Endothelial cell of umbilical vein (primary cell): ENCODE data around the gene RGP1. TPM values are rescaled to one million over a fixed set of nuclear protein-coding genes. Genes with fewer than 3 reads are reported as not detected.
A peak's percentile ranks its signal among the peaks of the same experiment; 100 is the strongest.

ENCODE experiments used
- BruUV-seq: library from RNA; stranded (reverse); fragments of 400-500 nt; replicated peaks from 2 replicates; lab custom pipeline; 2021; lab: Mats Ljungman, UMichigan
- CTCF ChIA-PET: fragments of 300-600, 350-600 bp; sonication (Branson Sonifier 250); formaldehyde crosslinking; loops from one replicate; lab custom pipeline; 2021; ENCODE audit warnings: antibody characterized with exemption, inconsistent platforms; lab: Charles Lee
- POLR2A ChIA-PET: fragments of 300-600, 350-600 bp; sonication (Branson Sonifier 250); formaldehyde crosslinking; loops from one replicate; lab custom pipeline; 2021; ENCODE audit warnings: antibody characterized with exemption, inconsistent platforms; lab: Charles Lee
- DNase-seq: peaks from one replicate; pipeline ENCODE4 v3.0.0-alpha.2; 2011; ENCODE audit warnings: low read depth, low spot score
- FAIRE-seq: peaks from 2 replicates; lab custom pipeline; 2011; peaks lifted over from hg19 to GRCh38; lab: Jason Lieb, UNC
- H2AFZ ChIP-seq: 2 replicates; pipeline ENCODE4 v1.6.0; 2012; ENCODE audit warnings: low read depth, low read length, control low read depth, inconsistent platforms
- H3K27ac ChIP-seq: 2 replicates; pipeline ENCODE4 v1.5.1; 2011; ENCODE audit warnings: low read depth, mild to moderate bottlenecking, control low read depth, low read length, moderate library complexity; ENCODE audit not compliant: insufficient read depth
- H3K27me3 ChIP-seq, 2 experiments: 2 replicates each; pipeline versions ENCODE4 v1.6.0 to v1.6.1; 2011; ENCODE audit warnings: low read length in 2 of 2, mixed read lengths in 1 of 2; ENCODE audit not compliant: control insufficient read depth in 2 of 2, insufficient read depth in 2 of 2
- H3K36me3 ChIP-seq, 2 experiments: 2 replicates in 1 of 2; 3 replicates in 1 of 2; pipeline ENCODE4 v1.5.1; 2011; ENCODE audit warnings: low read length in 2 of 2, mild to moderate bottlenecking in 1 of 2, moderate library complexity in 1 of 2; ENCODE audit not compliant: control insufficient read depth in 2 of 2, insufficient read depth in 2 of 2; ENCODE audit errors: extremely low read depth in 1 of 2
- H3K4me1 ChIP-seq: 3 replicates; pipeline ENCODE4 v1.5.1; 2011; ENCODE audit warnings: mild to moderate bottlenecking, low read length; ENCODE audit not compliant: control insufficient read depth, insufficient read depth; ENCODE audit errors: extremely low read depth
- H3K4me2 ChIP-seq: 2 replicates; pipeline ENCODE4 v1.6.1; 2011; ENCODE audit warnings: low read length, control low read depth, mixed read lengths; ENCODE audit not compliant: insufficient read depth
- H3K4me3 ChIP-seq, 3 experiments: fragments of 200-600 bp in 1 of 3; sonication (generic), shearing (Covaris generic) in 1 of 3; replicated peaks in 1 of 3; 2 replicates each; pipeline ENCODE4 v1.5.1; 2011 to 2016; ENCODE audit warnings: control low read depth in 3 of 3, low read length in 3 of 3, mild to moderate bottlenecking in 2 of 3, inconsistent platforms in 1 of 3, low read depth in 1 of 3, moderate library complexity in 1 of 3; ENCODE audit not compliant: insufficient read depth in 1 of 3
- H3K79me2 ChIP-seq: 2 replicates; pipeline ENCODE4 v1.6.0; 2012; ENCODE audit warnings: low read length, inconsistent platforms; ENCODE audit not compliant: control insufficient read depth, insufficient read depth
- H3K9ac ChIP-seq: replicated peaks from 2 replicates; pipeline ENCODE3; 2011; ENCODE audit warnings: low read length, control low read depth; ENCODE audit not compliant: insufficient read depth; ENCODE audit errors: extremely low read depth
- H3K9me1 ChIP-seq: replicated peaks from 3 replicates; pipeline ENCODE4 v1.6.0; 2011; ENCODE audit warnings: mild to moderate bottlenecking, low read length; ENCODE audit not compliant: control insufficient read depth, insufficient read depth; ENCODE audit errors: extremely low read depth
- H3K9me3 ChIP-seq: replicated peaks from 2 replicates; pipeline ENCODE4 v1.5.1; 2012; ENCODE audit warnings: low read length, inconsistent platforms; ENCODE audit not compliant: control insufficient read depth, insufficient read depth
- H4K20me1 ChIP-seq: replicated peaks from 2 replicates; pipeline ENCODE3; 2011; ENCODE audit warnings: mild to moderate bottlenecking, low read length; ENCODE audit not compliant: control insufficient read depth, insufficient read depth; ENCODE audit errors: extremely low read depth
- CTCF ChIP-seq, 2 donors: IDR thresholded peaks; 1 replicate in 1 of 2; 2 replicates in 1 of 2; pipeline ENCODE4 v1.5.1; 2011; ENCODE audit warnings: low read length in 2 of 2, mild to moderate bottlenecking in 2 of 2, moderate library complexity in 2 of 2, control low read depth in 1 of 2, inconsistent platforms in 1 of 2, low read depth in 1 of 2; ENCODE audit not compliant: insufficient read depth in 1 of 2; ENCODE audit errors: extremely low read depth in 1 of 2
- EZH2 ChIP-seq: IDR thresholded peaks from 2 replicates; pipeline ENCODE4 v1.6.1; 2012; ENCODE audit warnings: borderline replicate concordance, low read depth, mild to moderate bottlenecking, moderate library complexity, low read length, inconsistent platforms; ENCODE audit not compliant: severe bottlenecking
- FOS ChIP-seq: IDR thresholded peaks from 2 replicates; pipeline ENCODE4 v1.6.1; 2011; ENCODE audit warnings: mild to moderate bottlenecking, low read length, moderate library complexity, borderline replicate concordance; ENCODE audit not compliant: insufficient read depth
- GATA2 ChIP-seq: IDR thresholded peaks from 2 replicates; pipeline ENCODE4 v1.7.0; 2011; ENCODE audit warnings: low read depth, mild to moderate bottlenecking, moderate library complexity, mixed read lengths, low read length; ENCODE audit not compliant: insufficient read length, insufficient read depth
- JUN ChIP-seq: IDR thresholded peaks from 2 replicates; pipeline ENCODE4 v1.6.1; 2011; ENCODE audit warnings: borderline replicate concordance, low read depth; ENCODE audit not compliant: insufficient read length, insufficient read depth
- MAX ChIP-seq: IDR thresholded peaks from 2 replicates; pipeline ENCODE4 v1.6.1; 2011; ENCODE audit not compliant: insufficient read depth, insufficient read length
- MYC ChIP-seq: IDR thresholded peaks from one replicate; pipeline ENCODE4 v1.6.1; 2011; ENCODE audit warnings: mild to moderate bottlenecking, low read depth, low read length
- POLR2A ChIP-seq: IDR thresholded peaks from 2 replicates; pipeline ENCODE4 v1.6.1; 2012; ENCODE audit warnings: low read depth, mild to moderate bottlenecking, control low read depth, low read length
- POLR2AphosphoS5 ChIP-seq: IDR thresholded peaks from 2 replicates; pipeline ENCODE4 v1.6.1; 2012; ENCODE audit warnings: low read depth, mild to moderate bottlenecking, control low read depth, low read length, moderate library complexity; ENCODE audit not compliant: insufficient read depth
- dilution Hi-C: fragments of 300-500 bp; cut with MboI; formaldehyde crosslinking; loops from one replicate; pipeline ENCODE4 v1.15.0; 2019; ENCODE audit warnings: low sequenced_read_pairs; ENCODE audit not compliant: extremely low pct_ligation_motif_present
- intact Hi-C: fragments of 100-400 bp; cut with micrococcal nuclease; formaldehyde crosslinking; loops from one replicate; pipeline ENCODE4 v1.10.0; 2022
- polyA plus RNA-seq, 4 experiments: library from polyadenylated mRNA; depleted of rRNA in 3 of 4; stranded (reverse) in 3 of 4; unstranded in 1 of 4; fragments of >200 nt; gene quantifications; 2 replicates each; pipeline versions ENCODE4 v1.2.1 to v1.2.3, GENCODE V29; 2011 to 2012; ENCODE audit warnings: missing spikeins in 1 of 4
- total RNA-seq: library from RNA; stranded (reverse); gene quantifications from 2 replicates; pipeline ENCODE4 v1.2.3, GENCODE V29; 2021

Gene RGP1
- total and polyA plus RNA-seq, 2 donors (not counting 3 experiments of a cell fraction or from before 2014, with no cell fraction given) = 15.0 to 29.0 TPM

- Histone ChIP-seq H4K20me1 (no peaks in the 10 kb centered on the region), H2AFZ (no peak overlapping the region), H3K4me3 (no peak overlapping the region), H3K9me1 (no peaks in the 10 kb centered on the region), H3K36me3 (no peaks in the 10 kb centered on the region), H3K4me1 (peaks cover 36% of the 10 kb centered on the region), H3K4me2 (peak overlapping the region; percentile 78), H3K79me2 (no peaks in the 10 kb centered on the region), H3K27me3 (no peaks in the 10 kb centered on the region), H3K9me3 (no peaks in the 10 kb centered on the region), H3K9ac (no peak overlapping the region), H3K27ac (no peak overlapping the region)
- dilution Hi-C loops (no loop called here), intact Hi-C loops (loop anchor here (1.0 to 2.0 kb wide), 2 partner anchors 12 to 15 kb away; no protein-coding TSS in a partner anchor)
- no TSS peak for BruUV-seq
- ChIA-PET CTCF (interaction anchor here (1.0 to 4.2 kb wide), 12 partner anchors 10 to 110 kb away, joined by 3 to 21 read pairs (median 6); partner anchors contain the start of genes GBA2, MSMP and RGP1), POLR2A (interaction anchor here (2.0 kb wide), 1 partner anchor 11 kb away, joined by 4 read pairs; no protein-coding TSS in a partner anchor)
- TF ChIP-seq EZH2 = no peak
- no peak for TF ChIP-seq GATA2
- TF ChIP-seq POLR2AphosphoS5 = no peak
- no peak for TF ChIP-seq CTCF (IDR thresholded peaks at IDR 0.05; ENCODE audit: extremely low read depth in 1 of 2, insufficient read depth in 1 of 2, low read depth in 1 of 2, low read length in 2 of 2)
- TF ChIP-seq FOS = no peak
- TF ChIP-seq JUN = no peak
- no peak for TF ChIP-seq POLR2A
- no peak for TF ChIP-seq MAX
- TF ChIP-seq MYC = no peak
- no peak for FAIRE-seq
- DNase-seq = no peak
These were observed 22.9 kb downstream of the RGP1 start for GRCh38 chr9:35771943-35772342.
